IMR-90 (cell line): ENCODE data around the gene NPNT.

ENCODE experiments used
- POLR2A ChIP-seq: IDR thresholded peaks from 2 replicates; pipeline ENCODE4 v1.6.1; 2012; ENCODE audit warnings: mild to moderate bottlenecking, low read depth, low read length
- RAD21 ChIP-seq: IDR thresholded peaks from 2 replicates; pipeline ENCODE4 v1.6.1; 2012; ENCODE audit warnings: low read length, improper control_type of control experiment
- TF ChIP-seq, protein P1 (sequence below): conservative IDR thresholded peaks from 2 replicates; pipeline ENCODE4 v1.5.1; 2012; ENCODE audit warnings: mild to moderate bottlenecking, low read depth, low read length, improper control_type of control experiment
- TF ChIP-seq, protein P2 (sequence below): fragments of 150-350 bp; IDR thresholded peaks from 2 replicates; pipeline ENCODE4 v1.6.1; 2016; ENCODE audit warnings: low read depth, mild to moderate bottlenecking, low read length, moderate library complexity, borderline replicate concordance

DNA sequence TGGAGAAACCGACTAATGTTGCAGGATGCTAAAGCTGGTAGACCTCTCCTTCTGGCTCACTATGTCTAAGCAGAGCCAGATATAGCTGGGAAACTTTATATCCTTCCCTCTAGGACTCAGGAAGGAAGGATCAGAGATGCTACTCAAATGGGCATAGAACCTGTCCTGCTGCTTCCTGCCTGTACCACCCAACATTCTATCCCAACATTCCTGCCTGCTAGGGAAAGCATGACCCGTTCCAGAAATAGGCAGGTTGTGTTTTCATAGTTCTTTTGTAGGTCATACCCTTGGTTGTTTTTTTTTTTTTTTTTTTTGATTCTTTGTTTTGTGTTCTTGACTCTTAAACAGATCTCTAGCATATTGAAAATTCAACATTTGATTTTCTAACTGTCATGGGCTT, 5.3 kb downstream of the NPNT start:
- TF ChIP-seq POLR2A, result no peak
- TF ChIP-seq, protein P1, sequence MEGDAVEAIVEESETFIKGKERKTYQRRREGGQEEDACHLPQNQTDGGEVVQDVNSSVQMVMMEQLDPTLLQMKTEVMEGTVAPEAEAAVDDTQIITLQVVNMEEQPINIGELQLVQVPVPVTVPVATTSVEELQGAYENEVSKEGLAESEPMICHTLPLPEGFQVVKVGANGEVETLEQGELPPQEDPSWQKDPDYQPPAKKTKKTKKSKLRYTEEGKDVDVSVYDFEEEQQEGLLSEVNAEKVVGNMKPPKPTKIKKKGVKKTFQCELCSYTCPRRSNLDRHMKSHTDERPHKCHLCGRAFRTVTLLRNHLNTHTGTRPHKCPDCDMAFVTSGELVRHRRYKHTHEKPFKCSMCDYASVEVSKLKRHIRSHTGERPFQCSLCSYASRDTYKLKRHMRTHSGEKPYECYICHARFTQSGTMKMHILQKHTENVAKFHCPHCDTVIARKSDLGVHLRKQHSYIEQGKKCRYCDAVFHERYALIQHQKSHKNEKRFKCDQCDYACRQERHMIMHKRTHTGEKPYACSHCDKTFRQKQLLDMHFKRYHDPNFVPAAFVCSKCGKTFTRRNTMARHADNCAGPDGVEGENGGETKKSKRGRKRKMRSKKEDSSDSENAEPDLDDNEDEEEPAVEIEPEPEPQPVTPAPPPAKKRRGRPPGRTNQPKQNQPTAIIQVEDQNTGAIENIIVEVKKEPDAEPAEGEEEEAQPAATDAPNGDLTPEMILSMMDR, result no peak
- no peak for TF ChIP-seq RAD21
- TF ChIP-seq, protein P2, sequence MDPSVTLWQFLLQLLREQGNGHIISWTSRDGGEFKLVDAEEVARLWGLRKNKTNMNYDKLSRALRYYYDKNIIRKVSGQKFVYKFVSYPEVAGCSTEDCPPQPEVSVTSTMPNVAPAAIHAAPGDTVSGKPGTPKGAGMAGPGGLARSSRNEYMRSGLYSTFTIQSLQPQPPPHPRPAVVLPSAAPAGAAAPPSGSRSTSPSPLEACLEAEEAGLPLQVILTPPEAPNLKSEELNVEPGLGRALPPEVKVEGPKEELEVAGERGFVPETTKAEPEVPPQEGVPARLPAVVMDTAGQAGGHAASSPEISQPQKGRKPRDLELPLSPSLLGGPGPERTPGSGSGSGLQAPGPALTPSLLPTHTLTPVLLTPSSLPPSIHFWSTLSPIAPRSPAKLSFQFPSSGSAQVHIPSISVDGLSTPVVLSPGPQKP, result no peak
